GM23338 (cell line): Measurements from ENCODE around the gene FKBP9. TPM values are rescaled to one million over a fixed set of nuclear protein-coding genes. Genes with fewer than 3 reads are reported as not detected.

Experiments
- ATAC-seq: fragments of 200-7000 bp; cut with Tn5 transposase; 3 replicates; pipeline ENCODE4 v1.9.1; 2020
- DNase-seq: peaks from one replicate; pipeline ENCODE4 v3.0.0-alpha.2; 2015; ENCODE audit warnings: low spot score
- H2AFZ ChIP-seq: fragments of 200-600 bp; sonication (generic); 2 replicates; pipeline ENCODE4 v1.8.0; 2016; ENCODE audit warnings: antibody characterized with exemption, mild to moderate bottlenecking, moderate library complexity
- H3F3A ChIP-seq: fragments of 200-600 bp; sonication (generic); replicated peaks from 2 replicates; pipeline ENCODE4 v1.8.0; 2017; ENCODE audit warnings: antibody characterized with exemption, mixed run types, low read depth
- H3K27ac ChIP-seq: fragments of 200-600 bp; sonication (generic); 2 replicates; pipeline ENCODE4 v1.6.1; 2016; ENCODE audit warnings: low read depth
- H3K27me3 ChIP-seq: fragments of 200-600 bp; sonication (generic); 2 replicates; pipeline ENCODE4 v1.8.0; 2016; ENCODE audit warnings: mild to moderate bottlenecking, mixed run types, moderate library complexity; ENCODE audit not compliant: insufficient read depth
- H3K36me3 ChIP-seq: fragments of 200-600 bp; sonication (generic); 2 replicates; pipeline ENCODE4 v1.8.0; 2016; ENCODE audit warnings: mild to moderate bottlenecking; ENCODE audit not compliant: insufficient read depth
- H3K4me1 ChIP-seq: fragments of 200-600 bp; sonication (generic); 2 replicates; pipeline ENCODE4 v1.8.0; 2016; ENCODE audit warnings: mild to moderate bottlenecking, moderate library complexity; ENCODE audit not compliant: insufficient read depth
- H3K4me2 ChIP-seq: fragments of 200-600 bp; sonication (generic); 2 replicates; pipeline ENCODE4 v1.7.1; 2017; ENCODE audit warnings: mixed run types
- H3K4me3 ChIP-seq: fragments of 200-600 bp; sonication (generic); 2 replicates; pipeline ENCODE4 v1.6.1; 2016; ENCODE audit warnings: mixed run types
- H3K79me2 ChIP-seq: fragments of 200-600 bp; sonication (generic); replicated peaks from 2 replicates; pipeline ENCODE4 v1.8.0; 2017; ENCODE audit warnings: mild to moderate bottlenecking; ENCODE audit not compliant: insufficient read depth
- H3K9me2 ChIP-seq: fragments of 200-600 bp; sonication (generic); 2 replicates; pipeline ENCODE4 v1.8.0; 2017; ENCODE audit not compliant: insufficient read depth
- H4K20me1 ChIP-seq: fragments of 200-600 bp; sonication (generic); replicated peaks from 2 replicates; pipeline ENCODE4 v1.8.0; 2017; ENCODE audit warnings: mild to moderate bottlenecking; ENCODE audit not compliant: insufficient read depth
- H3K27ac Mint-ChIP-seq: 2 replicates; pipeline ENCODE4 v1.8.0; 2020; ENCODE audit warnings: inconsistent platforms, mild to moderate bottlenecking, moderate library complexity, mixed read lengths
- H3K27me3 Mint-ChIP-seq: 3 replicates; pipeline ENCODE4 v1.8.0; 2022; ENCODE audit warnings: low read depth, mild to moderate bottlenecking, moderate library complexity, mixed read lengths, inconsistent platforms; ENCODE audit not compliant: insufficient read depth, poor library complexity
- H3K36me3 Mint-ChIP-seq: 3 replicates; pipeline ENCODE4 v1.8.0; 2021; ENCODE audit warnings: low read depth, mild to moderate bottlenecking, inconsistent platforms, moderate library complexity, mixed read lengths
- H3K4me1 Mint-ChIP-seq: 3 replicates; pipeline ENCODE4 v1.8.0; 2020; ENCODE audit warnings: mild to moderate bottlenecking, inconsistent platforms, mixed read lengths
- H3K4me3 Mint-ChIP-seq: 3 replicates; pipeline ENCODE4 v1.8.0; 2021; ENCODE audit warnings: moderate library complexity, mild to moderate bottlenecking, inconsistent platforms, mixed read lengths
- H3K9me3 Mint-ChIP-seq: 3 replicates; pipeline ENCODE4 v1.8.0; 2020; ENCODE audit warnings: moderate library complexity, mild to moderate bottlenecking, inconsistent platforms, mixed read lengths
- CREB1 ChIP-seq: fragments of 250-450 bp; sonication (Bioruptor Pico); IDR thresholded peaks from 2 replicates; pipeline ENCODE4 v1.5.0; 2020; ENCODE audit warnings: low read depth, mild to moderate bottlenecking, moderate library complexity
- JUNB ChIP-seq: IDR thresholded peaks from one replicate; pipeline ENCODE4 v1.6.1; 2016; ENCODE audit warnings: antibody characterized with exemption; ENCODE audit not compliant: unreplicated experiment
- STAT1 ChIP-seq: IDR thresholded peaks from one replicate; pipeline ENCODE4 v1.6.1; 2016; ENCODE audit warnings: antibody characterized with exemption; ENCODE audit not compliant: unreplicated experiment
- ZNF114 ChIP-seq: fragments of 250-450 bp; sonication (Bioruptor Pico); IDR thresholded peaks from 2 replicates; pipeline ENCODE4 v1.5.0; 2020; ENCODE audit warnings: mild to moderate bottlenecking, moderate library complexity
- ZNF331 ChIP-seq: fragments of 250-450 bp; sonication (Bioruptor Pico); IDR thresholded peaks from 2 replicates; pipeline ENCODE4 v1.5.0; 2020; ENCODE audit warnings: low read depth, mild to moderate bottlenecking, moderate library complexity
- polyA plus RNA-seq: library from polyadenylated mRNA; unstranded; fragments of >200 nt; fragmentation: Nextera tagmentation; extraction: Ambion mirVana; gene quantifications from 2 replicates; pipeline ENCODE4 v1.2.1, GENCODE V29; 2016
- total RNA-seq: library from RNA; depleted of rRNA; stranded (reverse); fragments of >200 nt; shearing (Covaris generic); gene quantifications from 2 replicates; pipeline ENCODE4 v1.2.3, GENCODE V29; 2014
- TF ChIP-seq, protein P1 (sequence below), 2 experiments: fragments of 200-600 bp in 1 of 2; sonication (generic) in 1 of 2; conservative IDR thresholded peaks; 2 replicates each; pipeline versions ENCODE4 v1.5.1 to v1.6.1; 2016 to 2017; ENCODE audit warnings: antibody characterized with exemption in 2 of 2, low read depth in 2 of 2, mild to moderate bottlenecking in 2 of 2, moderate library complexity in 1 of 2
- TF ChIP-seq, protein P2 (sequence below): IDR thresholded peaks from one replicate; pipeline ENCODE4 v1.6.1; 2018; ENCODE audit warnings: antibody characterized with exemption; ENCODE audit not compliant: unreplicated experiment
- TF ChIP-seq, protein P3 (sequence below): fragments of 250-450 bp; sonication (Bioruptor Pico); IDR thresholded peaks from 2 replicates; pipeline ENCODE4 v1.5.0; 2020; ENCODE audit warnings: mild to moderate bottlenecking, moderate library complexity

FKBP9 gene
- total and polyA plus RNA-seq, 2 experiments from 2014 or later = 5.2 to 15.8 TPM

DNA sequence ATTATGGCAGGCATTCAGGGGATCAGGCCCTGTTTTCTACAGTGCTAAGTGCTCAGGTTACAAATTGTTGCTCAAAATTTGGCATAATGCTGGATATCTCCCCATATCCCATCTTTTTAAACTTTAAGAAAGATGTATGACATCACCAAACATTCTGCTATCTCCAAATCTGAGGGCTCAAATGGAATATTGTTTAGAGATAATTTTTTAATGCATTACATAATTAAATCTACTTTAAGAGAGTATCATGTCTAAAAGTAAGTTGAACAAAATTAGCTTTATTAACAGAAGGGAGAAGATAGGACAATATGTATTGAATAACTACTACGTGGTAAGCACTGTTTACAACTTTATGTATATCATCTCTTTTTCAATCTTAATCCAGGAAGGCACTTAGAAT lies 91.5 kb downstream of the FKBP9 start:
- H2AFZ ChIP-seq = no peak overlapping the region
- DNase-seq (no peak), ATAC-seq (no peak)
- no peaks in the 10 kb centered on the region for H3K27me3 Mint-ChIP-seq
- no peaks in the 10 kb centered on the region for H3F3A ChIP-seq
- no peaks in the 10 kb centered on the region for H3K36me3 ChIP-seq
- no peak overlapping the region for H3K4me2 ChIP-seq
- no peaks in the 10 kb centered on the region; the same call in 1 of the 2 replicates for H3K4me1 ChIP-seq
- no peaks in the 10 kb centered on the region for H3K9me2 ChIP-seq
- peaks cover 8% of the 10 kb centered on the region; the same call in 2 of the 3 replicates for H3K4me1 Mint-ChIP-seq
- no peak overlapping the region for H3K4me3 Mint-ChIP-seq
- H3K27ac ChIP-seq = no peak overlapping the region
- peaks cover 42% of the 10 kb centered on the region for H4K20me1 ChIP-seq
- H3K4me3 ChIP-seq = no peak overlapping the region
- H3K9me3 Mint-ChIP-seq = no peaks in the 10 kb centered on the region
- H3K36me3 Mint-ChIP-seq = peaks cover 3% of the 10 kb centered on the region
- TF ChIP-seq ZNF114 (CRISPR knock-in tag) (no peak), JUNB (no peak), ZNF331 (CRISPR knock-in tag) (no peak), STAT1 (no peak), CREB1 (CRISPR knock-in tag) (no peak)
- TF ChIP-seq, protein P1, sequence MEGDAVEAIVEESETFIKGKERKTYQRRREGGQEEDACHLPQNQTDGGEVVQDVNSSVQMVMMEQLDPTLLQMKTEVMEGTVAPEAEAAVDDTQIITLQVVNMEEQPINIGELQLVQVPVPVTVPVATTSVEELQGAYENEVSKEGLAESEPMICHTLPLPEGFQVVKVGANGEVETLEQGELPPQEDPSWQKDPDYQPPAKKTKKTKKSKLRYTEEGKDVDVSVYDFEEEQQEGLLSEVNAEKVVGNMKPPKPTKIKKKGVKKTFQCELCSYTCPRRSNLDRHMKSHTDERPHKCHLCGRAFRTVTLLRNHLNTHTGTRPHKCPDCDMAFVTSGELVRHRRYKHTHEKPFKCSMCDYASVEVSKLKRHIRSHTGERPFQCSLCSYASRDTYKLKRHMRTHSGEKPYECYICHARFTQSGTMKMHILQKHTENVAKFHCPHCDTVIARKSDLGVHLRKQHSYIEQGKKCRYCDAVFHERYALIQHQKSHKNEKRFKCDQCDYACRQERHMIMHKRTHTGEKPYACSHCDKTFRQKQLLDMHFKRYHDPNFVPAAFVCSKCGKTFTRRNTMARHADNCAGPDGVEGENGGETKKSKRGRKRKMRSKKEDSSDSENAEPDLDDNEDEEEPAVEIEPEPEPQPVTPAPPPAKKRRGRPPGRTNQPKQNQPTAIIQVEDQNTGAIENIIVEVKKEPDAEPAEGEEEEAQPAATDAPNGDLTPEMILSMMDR (conservative IDR thresholded peaks at IDR 0.05; ENCODE audit: low read depth in 2 of 2) = no peak
- TF ChIP-seq, protein P2, sequence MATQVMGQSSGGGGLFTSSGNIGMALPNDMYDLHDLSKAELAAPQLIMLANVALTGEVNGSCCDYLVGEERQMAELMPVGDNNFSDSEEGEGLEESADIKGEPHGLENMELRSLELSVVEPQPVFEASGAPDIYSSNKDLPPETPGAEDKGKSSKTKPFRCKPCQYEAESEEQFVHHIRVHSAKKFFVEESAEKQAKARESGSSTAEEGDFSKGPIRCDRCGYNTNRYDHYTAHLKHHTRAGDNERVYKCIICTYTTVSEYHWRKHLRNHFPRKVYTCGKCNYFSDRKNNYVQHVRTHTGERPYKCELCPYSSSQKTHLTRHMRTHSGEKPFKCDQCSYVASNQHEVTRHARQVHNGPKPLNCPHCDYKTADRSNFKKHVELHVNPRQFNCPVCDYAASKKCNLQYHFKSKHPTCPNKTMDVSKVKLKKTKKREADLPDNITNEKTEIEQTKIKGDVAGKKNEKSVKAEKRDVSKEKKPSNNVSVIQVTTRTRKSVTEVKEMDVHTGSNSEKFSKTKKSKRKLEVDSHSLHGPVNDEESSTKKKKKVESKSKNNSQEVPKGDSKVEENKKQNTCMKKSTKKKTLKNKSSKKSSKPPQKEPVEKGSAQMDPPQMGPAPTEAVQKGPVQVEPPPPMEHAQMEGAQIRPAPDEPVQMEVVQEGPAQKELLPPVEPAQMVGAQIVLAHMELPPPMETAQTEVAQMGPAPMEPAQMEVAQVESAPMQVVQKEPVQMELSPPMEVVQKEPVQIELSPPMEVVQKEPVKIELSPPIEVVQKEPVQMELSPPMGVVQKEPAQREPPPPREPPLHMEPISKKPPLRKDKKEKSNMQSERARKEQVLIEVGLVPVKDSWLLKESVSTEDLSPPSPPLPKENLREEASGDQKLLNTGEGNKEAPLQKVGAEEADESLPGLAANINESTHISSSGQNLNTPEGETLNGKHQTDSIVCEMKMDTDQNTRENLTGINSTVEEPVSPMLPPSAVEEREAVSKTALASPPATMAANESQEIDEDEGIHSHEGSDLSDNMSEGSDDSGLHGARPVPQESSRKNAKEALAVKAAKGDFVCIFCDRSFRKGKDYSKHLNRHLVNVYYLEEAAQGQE = no peak
- TF ChIP-seq, protein P3, sequence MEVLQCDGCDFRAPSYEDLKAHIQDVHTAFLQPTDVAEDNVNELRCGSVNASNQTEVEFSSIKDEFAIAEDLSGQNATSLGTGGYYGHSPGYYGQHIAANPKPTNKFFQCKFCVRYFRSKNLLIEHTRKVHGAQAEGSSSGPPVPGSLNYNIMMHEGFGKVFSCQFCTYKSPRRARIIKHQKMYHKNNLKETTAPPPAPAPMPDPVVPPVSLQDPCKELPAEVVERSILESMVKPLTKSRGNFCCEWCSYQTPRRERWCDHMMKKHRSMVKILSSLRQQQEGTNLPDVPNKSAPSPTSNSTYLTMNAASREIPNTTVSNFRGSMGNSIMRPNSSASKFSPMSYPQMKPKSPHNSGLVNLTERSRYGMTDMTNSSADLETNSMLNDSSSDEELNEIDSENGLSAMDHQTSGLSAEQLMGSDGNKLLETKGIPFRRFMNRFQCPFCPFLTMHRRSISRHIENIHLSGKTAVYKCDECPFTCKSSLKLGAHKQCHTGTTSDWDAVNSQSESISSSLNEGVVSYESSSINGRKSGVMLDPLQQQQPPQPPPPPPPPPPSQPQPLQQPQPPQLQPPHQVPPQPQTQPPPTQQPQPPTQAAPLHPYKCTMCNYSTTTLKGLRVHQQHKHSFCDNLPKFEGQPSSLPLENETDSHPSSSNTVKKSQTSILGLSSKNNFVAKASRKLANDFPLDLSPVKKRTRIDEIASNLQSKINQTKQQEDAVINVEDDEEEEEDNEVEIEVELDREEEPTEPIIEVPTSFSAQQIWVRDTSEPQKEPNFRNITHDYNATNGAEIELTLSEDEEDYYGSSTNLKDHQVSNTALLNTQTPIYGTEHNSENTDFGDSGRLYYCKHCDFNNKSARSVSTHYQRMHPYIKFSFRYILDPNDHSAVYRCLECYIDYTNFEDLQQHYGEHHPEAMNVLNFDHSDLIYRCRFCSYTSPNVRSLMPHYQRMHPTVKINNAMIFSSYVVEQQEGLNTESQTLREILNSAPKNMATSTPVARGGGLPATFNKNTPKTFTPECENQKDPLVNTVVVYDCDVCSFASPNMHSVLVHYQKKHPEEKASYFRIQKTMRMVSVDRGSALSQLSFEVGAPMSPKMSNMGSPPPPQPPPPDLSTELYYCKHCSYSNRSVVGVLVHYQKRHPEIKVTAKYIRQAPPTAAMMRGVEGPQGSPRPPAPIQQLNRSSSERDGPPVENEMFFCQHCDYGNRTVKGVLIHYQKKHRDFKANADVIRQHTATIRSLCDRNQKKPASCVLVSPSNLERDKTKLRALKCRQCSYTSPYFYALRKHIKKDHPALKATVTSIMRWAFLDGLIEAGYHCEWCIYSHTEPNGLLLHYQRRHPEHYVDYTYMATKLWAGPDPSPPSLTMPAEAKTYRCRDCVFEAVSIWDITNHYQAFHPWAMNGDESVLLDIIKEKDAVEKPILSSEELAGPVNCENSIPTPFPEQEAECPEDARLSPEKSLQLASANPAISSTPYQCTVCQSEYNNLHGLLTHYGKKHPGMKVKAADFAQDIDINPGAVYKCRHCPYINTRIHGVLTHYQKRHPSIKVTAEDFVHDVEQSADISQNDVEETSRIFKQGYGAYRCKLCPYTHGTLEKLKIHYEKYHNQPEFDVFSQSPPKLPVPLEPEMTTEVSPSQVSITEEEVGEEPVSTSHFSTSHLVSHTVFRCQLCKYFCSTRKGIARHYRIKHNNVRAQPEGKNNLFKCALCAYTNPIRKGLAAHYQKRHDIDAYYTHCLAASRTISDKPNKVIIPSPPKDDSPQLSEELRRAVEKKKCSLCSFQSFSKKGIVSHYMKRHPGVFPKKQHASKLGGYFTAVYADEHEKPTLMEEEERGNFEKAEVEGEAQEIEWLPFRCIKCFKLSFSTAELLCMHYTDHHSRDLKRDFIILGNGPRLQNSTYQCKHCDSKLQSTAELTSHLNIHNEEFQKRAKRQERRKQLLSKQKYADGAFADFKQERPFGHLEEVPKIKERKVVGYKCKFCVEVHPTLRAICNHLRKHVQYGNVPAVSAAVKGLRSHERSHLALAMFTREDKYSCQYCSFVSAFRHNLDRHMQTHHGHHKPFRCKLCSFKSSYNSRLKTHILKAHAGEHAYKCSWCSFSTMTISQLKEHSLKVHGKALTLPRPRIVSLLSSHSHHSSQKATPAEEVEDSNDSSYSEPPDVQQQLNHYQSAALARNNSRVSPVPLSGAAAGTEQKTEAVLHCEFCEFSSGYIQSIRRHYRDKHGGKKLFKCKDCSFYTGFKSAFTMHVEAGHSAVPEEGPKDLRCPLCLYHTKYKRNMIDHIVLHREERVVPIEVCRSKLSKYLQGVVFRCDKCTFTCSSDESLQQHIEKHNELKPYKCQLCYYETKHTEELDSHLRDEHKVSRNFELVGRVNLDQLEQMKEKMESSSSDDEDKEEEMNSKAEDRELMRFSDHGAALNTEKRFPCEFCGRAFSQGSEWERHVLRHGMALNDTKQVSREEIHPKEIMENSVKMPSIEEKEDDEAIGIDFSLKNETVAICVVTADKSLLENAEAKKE (CRISPR knock-in tag) = no peak
- peaks cover 99% of the 10 kb centered on the region for H3K79me2 ChIP-seq
- no peak overlapping the region for H3K27ac Mint-ChIP-seq
- H3K27me3 ChIP-seq = no peaks in the 10 kb centered on the region
